Cardiac muscle cell (in vitro differentiated cells and primary cell): ENCODE measurements around the gene TRAM2. TPM values are rescaled to one million over a fixed set of nuclear protein-coding genes. Genes with fewer than 3 reads are reported as not detected.

Experiments
- DNase-seq, 2 donors: peaks; one replicate each; pipeline versions ENCODE4 v3.0.0 to v3.0.0-alpha.2; 2010 to 2017; ENCODE audit warnings: low read depth in 1 of 2, low spot score in 1 of 2
- H3K27ac ChIP-seq: fragments of 200-600 bp; sonication (generic); 2 replicates; pipeline ENCODE4 v1.5.1; 2016
- H3K27me3 ChIP-seq: fragments of 200-600 bp; sonication (generic); 2 replicates; pipeline ENCODE4 v1.6.0; 2016; ENCODE audit warnings: control low read depth
- H3K36me3 ChIP-seq: fragments of 200-600 bp; sonication (generic); 2 replicates; pipeline ENCODE4 v1.5.1; 2016; ENCODE audit warnings: control low read depth
- H3K4me1 ChIP-seq: fragments of 200-600 bp; sonication (generic); 2 replicates; pipeline ENCODE4 v1.8.1; 2017; ENCODE audit warnings: low read depth, mild to moderate bottlenecking, mixed run types
- H3K4me3 ChIP-seq: fragments of 200-600 bp; sonication (generic); 2 replicates; pipeline ENCODE4 v1.5.1; 2016; ENCODE audit warnings: mild to moderate bottlenecking
- H3K9me3 ChIP-seq: fragments of 200-600 bp; sonication (generic); 2 replicates; pipeline ENCODE4 v1.5.1; 2017; ENCODE audit warnings: low read depth, mild to moderate bottlenecking, control low read depth
- polyA plus RNA-seq: library from polyadenylated mRNA; unstranded; fragments of >200 nt; fragmentation: Nextera tagmentation; extraction: Ambion mirVana; gene quantifications from 2 replicates; pipeline ENCODE4 v1.2.1, GENCODE V29; 2016
- total RNA-seq: library from RNA; depleted of rRNA; stranded (reverse); fragments of >200 nt; gene quantifications from 2 replicates; pipeline ENCODE4 v1.2.3, GENCODE V29; 2016
- TF ChIP-seq, protein P1 (sequence below): IDR thresholded peaks from 2 replicates; pipeline ENCODE4 v1.5.1; 2012; ENCODE audit warnings: low read depth, mild to moderate bottlenecking, low read length

TRAM2 gene
- total and polyA plus RNA-seq, 2 experiments from 2014 or later, result 6.6 to 7.7 TPM

DNA sequence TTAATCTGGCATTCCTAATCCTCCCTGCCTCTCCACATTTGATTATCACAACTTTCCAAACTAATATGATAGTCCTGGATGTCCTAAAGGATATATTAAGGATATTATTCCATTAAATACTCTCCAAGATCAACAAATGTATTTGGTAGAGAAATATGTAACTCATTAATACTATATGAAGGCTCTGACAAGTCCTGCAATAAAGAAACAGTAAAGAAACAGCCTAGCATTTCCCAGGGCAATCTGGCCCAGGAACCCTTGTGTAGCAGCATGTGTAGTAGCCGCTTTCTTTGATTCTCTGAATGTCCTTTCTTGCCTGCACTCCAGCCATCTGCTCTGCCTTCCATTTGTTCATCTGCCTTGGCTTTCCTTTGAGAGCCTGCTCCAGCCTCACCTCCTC lies 23.7 kb downstream of the TRAM2 start:
- no peak overlapping the region for H3K27ac ChIP-seq
- peaks cover 23% of the 10 kb centered on the region for H3K4me1 ChIP-seq
- H3K36me3 ChIP-seq, result no peaks in the 10 kb centered on the region
- H3K4me3 ChIP-seq, result no peak overlapping the region
- no peaks in the 10 kb centered on the region for H3K9me3 ChIP-seq
- TF ChIP-seq, protein P1, sequence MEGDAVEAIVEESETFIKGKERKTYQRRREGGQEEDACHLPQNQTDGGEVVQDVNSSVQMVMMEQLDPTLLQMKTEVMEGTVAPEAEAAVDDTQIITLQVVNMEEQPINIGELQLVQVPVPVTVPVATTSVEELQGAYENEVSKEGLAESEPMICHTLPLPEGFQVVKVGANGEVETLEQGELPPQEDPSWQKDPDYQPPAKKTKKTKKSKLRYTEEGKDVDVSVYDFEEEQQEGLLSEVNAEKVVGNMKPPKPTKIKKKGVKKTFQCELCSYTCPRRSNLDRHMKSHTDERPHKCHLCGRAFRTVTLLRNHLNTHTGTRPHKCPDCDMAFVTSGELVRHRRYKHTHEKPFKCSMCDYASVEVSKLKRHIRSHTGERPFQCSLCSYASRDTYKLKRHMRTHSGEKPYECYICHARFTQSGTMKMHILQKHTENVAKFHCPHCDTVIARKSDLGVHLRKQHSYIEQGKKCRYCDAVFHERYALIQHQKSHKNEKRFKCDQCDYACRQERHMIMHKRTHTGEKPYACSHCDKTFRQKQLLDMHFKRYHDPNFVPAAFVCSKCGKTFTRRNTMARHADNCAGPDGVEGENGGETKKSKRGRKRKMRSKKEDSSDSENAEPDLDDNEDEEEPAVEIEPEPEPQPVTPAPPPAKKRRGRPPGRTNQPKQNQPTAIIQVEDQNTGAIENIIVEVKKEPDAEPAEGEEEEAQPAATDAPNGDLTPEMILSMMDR, result no peak
- no peak for DNase-seq
- no peaks in the 10 kb centered on the region for H3K27me3 ChIP-seq

DNA sequence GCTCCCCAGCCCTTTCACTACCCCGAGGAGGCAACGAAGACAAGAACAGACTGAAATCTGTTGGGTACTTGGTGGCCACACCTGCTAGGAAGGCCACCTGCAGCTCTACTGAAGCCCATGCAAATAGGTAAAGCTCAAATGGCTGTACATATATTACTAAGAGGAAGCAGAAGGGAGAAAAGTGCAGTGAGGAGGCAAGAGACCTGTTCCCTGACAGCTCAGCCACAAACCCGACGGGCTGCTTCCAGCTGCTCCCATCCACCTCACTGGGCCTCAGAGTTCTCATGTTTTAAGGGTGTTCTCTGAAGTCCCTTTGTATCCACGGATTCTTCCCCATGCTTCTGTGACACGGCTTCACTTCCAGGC lies 24.6 kb downstream of the TRAM2 start:
- no peaks in the 10 kb centered on the region for H3K9me3 ChIP-seq
- peak overlapping the region; percentile 44 for H3K27ac ChIP-seq
- peaks cover 15% of the 10 kb centered on the region for H3K4me1 ChIP-seq
- H3K36me3 ChIP-seq, result no peaks in the 10 kb centered on the region
- DNase-seq, result no peak
- H3K4me3 ChIP-seq, result no peak overlapping the region
- TF ChIP-seq, protein P1, result no peak
- H3K27me3 ChIP-seq, result no peaks in the 10 kb centered on the region

DNA sequence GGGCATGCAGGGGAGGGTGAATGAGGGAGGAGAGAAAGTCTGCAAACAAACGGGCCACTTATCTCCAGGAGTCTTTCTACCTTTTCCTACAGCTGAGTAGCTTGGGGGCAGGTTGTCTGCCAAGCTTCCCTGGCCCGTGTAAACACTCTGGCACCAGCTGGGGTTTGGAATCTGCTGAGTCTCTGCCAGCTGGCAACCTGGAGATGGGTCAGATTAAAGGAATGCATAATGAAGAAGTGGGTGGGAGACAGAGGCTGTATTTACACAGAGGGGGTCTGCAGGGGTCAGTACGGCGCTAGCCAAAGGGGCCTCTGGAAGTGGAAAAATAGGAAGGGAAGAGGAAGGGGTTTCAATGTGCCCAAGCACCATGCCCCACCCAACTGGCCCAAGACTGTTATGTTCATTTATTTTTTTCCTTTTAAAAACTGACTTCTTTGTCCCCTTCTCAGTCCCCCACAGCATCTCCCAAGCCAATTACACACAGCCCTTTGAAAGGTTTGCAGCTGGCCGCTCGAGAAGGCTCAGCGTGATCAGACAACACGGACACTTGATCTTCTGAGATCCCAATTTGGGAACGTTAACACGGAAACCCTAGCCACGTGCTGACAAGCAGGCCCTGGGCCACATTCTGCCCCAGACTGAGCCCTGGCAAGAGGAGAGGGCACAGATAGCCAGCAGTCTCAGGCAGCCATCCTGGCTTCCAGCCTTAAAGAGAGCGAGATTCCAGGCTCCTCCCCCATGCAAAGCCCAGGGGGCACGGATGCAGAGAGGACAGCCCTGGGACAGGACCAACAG lies 25.2 kb downstream of the TRAM2 start:
- TF ChIP-seq, protein P1, result peak; percentile 15
- Histone ChIP-seq H3K9me3 (no peaks in the 10 kb centered on the region), H3K36me3 (no peaks in the 10 kb centered on the region), H3K27ac (peak overlapping the region; percentile 44), H3K4me1 (peaks cover 15% of the 10 kb centered on the region), H3K4me3 (no peak overlapping the region), H3K27me3 (no peaks in the 10 kb centered on the region)
- peak; percentile 28 to 80 for DNase-seq

DNA sequence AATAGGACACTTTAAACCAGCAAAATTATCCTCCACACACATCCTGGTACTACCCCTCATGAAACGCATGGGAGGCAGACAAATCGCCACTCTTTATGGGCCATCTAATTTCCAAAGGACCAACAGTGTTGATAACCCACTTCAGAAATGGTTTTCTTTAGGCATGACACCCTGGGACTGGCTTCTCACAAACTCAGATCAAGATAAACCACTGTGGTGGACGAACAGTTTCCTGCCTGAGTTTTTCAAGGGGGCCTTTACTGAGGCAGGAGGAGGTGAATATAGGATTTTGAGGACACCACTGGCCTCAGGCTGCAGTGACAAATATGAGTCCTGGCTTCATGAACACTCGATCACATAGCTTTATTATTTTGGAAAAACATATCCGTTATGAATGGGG lies 26.0 kb downstream of the TRAM2 start:
- H3K36me3 ChIP-seq, result no peaks in the 10 kb centered on the region

DNA sequence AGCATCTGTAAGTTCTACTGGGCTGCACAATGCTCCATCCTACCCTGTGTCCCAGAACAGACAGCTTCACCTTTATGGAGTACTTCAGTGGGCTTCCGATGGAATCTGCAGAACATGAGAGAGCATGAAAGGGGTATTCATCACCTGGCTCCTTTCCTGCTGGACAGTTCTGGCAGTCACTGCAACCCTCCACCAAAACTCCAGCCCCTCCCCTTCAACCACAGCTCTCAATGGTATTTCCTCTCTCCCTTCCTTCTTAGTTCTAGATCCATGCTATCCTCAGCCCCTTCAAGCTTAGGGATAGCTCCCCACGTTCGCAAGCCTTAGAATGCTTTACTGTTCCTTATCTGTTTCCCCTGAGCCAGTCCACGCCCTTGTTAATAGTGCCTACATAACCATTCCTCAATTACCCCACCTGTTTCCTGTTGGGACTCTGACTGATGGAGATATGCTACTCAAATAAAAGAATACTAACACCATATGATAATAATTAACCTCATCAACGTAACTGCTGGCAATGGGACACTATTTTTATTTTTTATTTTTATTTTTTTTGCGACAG lies 26.8 kb downstream of the TRAM2 start:
- Histone ChIP-seq H3K9me3 (no peaks in the 10 kb centered on the region), H3K27me3 (no peaks in the 10 kb centered on the region), H3K36me3 (no peaks in the 10 kb centered on the region), H3K27ac (no peak overlapping the region), H3K4me1 (peaks cover 15% of the 10 kb centered on the region), H3K4me3 (no peak overlapping the region)
- DNase-seq, result peak in 1 of 2 donors; percentile 40
- TF ChIP-seq, protein P1, result no peak

More for the DNA sequence above, 26.0 kb downstream of the TRAM2 start:
- TF ChIP-seq, protein P1, result no peak
- no peak overlapping the region for H3K27ac ChIP-seq
- peaks cover 15% of the 10 kb centered on the region for H3K4me1 ChIP-seq
- no peak for DNase-seq
- H3K4me3 ChIP-seq, result no peak overlapping the region
- no peaks in the 10 kb centered on the region for H3K27me3 ChIP-seq
- H3K9me3 ChIP-seq, result no peaks in the 10 kb centered on the region
